GM18870 (cell line): ENCODE results near the gene LSG1.
A peak's percentile ranks its signal among the peaks of the same experiment; 100 is the strongest.

Source experiments
- ATAC-seq: cut with Tn5 transposase; IDR thresholded peaks from one replicate; pipeline ENCODE4 v1.9.1; 2021; ENCODE audit warnings: moderate library complexity; ENCODE audit not compliant: unreplicated experiment

The LSG1 gene

GRCh38 chr3:194687638-194688199, 15.7 kb upstream of the LSG1 start:
- no peak for ATAC-seq

DNA sequence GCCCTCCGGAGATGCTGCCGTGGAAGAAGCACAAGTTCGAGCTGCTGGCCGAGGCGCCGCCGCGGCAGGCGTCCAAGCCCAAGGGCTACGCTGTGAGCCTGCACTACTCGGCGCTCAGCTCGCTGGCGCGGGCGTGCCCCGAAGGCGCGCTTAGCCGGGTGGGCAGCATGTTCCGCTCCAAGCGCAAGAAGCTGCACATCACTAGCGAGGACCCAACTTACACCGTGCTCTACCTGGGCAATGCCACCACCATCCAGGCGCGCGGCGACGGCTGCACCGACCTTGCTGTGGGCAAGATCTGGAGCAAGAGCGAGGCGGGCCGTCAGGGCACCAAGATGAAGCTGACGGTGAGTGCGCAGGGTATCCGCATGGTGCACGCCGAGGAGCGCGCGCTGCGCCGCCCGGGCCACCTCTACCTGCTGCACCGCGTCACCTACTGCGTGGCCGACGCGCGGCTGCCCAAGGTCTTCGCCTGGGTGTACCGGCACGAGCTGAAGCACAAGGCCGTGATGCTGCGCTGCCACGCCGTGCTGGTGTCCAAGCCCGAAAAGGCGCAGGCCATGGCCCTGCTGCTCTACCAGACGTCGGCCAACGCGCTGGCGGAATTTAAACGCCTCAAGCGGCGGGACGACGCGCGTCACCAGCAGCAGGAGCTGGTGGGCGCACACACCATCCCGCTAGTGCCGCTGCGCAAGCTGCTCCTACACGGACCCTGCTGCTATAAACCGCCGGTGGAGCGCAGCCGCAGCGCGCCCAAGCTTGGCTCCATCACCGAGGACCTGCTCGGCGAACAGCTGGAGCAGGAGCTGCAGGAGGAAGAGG, 15.0 kb upstream of the LSG1 start:
- ATAC-seq = no peak

DNA sequence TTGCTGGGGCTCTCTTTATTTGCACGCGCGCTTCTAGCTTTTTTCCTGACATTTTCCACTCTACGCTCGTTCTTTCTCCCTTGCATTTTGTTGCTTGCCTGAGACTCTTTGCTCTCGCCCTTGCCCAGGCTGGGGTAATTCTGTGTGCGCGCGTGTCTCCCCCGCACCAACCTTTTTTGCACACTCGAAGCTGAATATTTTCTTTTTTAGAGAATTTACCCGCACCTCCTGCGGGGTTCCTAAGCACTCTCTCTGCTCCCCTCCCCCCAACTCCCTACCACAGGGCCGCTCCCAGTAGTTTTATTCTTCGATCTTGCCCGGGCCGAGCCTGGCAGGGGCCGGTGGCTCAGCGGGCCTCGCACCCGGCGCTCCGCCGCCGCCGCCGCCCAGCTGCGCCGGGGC, 14.4 kb upstream of the LSG1 start:
- ATAC-seq = no peak

GRCh38 chr3:194685718-194686413, 13.9 kb upstream of the LSG1 start, which contains the start of gene FAM43A:
Gene FAM43A, plus strand, starts transcription at chr3:194685883. Its CDS starts 944 bp downstream, at chr3:194686827.
- ATAC-seq = no peak

DNA sequence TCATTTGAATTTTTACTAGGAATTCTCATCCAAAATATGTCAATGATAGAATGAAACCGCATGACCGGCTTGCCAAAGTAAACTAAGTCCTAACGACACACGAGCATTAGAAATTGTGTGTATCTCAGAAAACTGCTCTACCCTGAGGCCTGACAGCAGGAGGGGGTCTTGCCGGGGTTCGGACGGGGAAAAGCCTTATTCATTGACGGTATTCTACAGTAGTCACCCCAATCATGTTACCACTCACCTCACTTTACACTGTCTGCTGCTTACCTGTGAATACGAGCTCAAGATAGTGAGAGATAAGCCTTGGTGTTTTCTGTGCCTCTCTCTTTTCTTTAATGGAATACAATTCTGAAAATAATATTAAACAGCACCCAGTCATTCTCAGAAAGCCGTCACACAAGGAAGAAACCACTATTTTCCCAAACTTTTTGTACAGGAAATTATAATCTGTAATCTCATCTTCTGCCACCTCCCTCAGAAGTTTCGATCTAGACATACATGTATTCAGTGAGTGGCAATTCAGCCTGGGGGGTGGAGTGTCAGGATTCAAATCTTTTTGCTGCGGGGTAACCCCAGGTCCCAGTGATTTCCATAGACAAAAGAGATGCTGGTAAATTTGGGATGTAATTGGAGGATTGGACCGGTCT, 13.2 kb upstream of the LSG1 start:
- ATAC-seq = no peak

DNA sequence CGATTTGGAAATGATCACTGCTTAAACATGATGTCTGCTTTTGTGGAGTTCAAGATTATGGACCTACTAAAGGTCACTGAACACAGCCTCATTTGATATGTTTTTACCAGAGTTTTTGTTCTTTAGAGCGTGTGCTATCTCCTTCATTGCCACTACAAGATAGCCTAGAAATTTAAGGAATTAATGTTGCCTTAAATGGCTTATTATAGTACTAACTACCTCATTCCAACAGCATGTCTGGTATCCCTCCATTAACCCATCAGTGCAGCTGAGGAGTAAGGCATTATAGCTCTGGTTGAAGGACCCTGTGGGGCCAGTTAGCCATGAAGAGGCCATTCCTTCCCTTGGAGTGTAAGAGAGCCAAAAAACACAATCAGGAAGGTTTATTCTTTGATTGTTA, 11.4 kb upstream of the LSG1 start:
- ATAC-seq = no peak

DNA sequence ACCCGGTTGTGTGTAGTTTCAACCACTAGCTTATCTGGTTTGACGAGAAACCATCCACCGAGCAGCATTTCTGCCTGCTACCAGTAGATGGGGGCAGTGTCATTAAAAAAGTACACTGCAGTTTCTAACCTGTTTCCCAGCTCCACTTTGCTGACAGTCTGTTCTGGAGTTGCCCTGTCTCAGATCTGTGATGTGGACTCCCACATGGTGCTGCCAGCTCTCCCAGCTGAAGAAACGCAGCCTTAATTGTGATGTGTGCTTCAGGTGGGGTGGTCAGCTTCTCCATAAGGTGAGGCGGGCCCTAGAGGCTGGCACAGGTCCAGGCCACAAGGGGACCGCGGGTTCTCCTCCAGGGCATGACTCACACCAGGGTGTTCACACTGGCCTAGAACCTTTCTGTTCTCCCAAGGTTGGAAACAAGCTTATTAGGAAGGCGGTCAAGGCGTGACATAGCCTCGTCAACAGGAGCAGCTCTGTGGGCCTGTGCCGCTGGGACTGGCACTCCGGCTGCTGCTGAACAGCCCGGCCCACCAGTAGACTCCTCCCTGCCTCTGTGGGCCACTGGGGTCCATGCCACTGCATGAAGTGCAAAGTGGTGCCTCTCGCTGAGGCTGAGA, 10.8 kb upstream of the LSG1 start:
- ATAC-seq = no peak

DNA sequence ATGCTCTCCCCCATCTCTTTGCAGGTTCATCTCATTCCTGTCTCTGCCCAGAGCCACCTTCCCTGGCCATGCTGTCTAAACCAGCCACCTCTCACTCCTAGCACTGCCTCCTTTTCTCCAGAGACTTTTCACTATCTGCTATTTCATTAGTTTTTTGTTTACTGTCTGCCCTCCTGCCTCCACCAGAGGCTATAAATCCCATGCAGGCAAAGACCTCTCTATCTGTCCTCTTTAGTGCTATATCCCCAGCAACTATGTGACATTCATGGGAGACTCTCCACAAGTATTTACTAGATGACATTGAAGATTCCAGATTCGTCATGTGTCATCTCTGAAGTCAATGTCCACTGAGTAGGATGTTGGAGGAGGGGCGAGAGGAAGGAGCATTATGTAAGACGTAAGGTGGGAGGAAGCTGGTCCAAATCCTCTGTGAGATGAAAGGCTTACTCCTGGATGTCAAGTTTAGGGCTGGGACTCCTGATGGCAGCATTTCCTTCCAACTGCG, 10.2 kb upstream of the LSG1 start:
- no peak for ATAC-seq

- no peak for ATAC-seq
Observed at GRCh38 chr3:194680888-194681615, 9.1 kb upstream of the LSG1 start.

- ATAC-seq = no peak
Observed at GRCh38 chr3:194676471-194676870, 4.5 kb upstream of the LSG1 start.

- ATAC-seq = no peak
Observed at GRCh38 chr3:194675680-194676079, 3.7 kb upstream of the LSG1 start.

DNA sequence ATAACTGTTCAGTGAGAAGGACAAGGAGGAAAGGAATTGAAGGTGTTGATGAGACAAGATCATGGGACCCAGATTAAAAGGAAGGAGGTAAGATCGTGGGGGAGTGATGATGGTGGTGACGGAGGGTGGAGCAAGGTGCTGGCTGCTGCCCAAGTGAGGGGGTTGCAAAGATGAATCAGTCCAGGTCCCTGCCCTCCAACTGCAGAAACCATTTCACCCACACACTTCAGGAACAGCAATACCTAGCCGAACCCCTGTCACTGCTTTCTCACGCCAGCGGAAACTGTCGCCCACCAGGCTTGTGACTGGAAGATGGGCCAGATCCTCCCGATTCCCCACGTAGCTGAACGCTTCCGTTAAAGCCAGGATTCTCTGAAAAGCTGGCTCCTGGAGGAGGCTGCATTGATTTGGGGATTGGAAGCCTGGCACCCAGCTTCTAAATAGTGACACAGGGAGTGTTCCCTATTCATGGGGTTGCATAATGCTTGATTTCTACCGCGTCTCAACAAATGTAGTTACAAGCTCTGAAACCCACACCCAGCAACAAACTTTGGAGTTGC, 3.2 kb upstream of the LSG1 start:
- no peak for ATAC-seq

DNA sequence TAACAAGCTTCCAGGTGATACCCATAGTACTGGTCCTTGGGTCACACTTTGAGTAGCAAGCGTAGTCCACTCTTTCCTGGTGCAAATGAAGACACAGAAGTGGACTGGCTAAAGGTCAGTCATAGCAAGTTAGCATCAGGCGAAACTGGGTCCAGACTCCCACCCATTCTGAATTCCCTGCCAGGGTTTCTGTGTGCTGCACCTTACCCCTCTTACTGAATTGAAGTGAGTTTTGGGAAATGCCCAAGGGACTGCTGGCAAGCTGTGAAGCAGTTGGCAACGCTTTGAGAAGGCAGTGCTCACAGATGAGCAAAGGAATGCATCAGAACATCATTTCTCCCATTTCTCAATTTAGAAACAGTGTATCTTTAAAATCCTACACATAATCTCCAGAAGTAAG, 1.8 kb upstream of the LSG1 start:
- no peak for ATAC-seq

DNA sequence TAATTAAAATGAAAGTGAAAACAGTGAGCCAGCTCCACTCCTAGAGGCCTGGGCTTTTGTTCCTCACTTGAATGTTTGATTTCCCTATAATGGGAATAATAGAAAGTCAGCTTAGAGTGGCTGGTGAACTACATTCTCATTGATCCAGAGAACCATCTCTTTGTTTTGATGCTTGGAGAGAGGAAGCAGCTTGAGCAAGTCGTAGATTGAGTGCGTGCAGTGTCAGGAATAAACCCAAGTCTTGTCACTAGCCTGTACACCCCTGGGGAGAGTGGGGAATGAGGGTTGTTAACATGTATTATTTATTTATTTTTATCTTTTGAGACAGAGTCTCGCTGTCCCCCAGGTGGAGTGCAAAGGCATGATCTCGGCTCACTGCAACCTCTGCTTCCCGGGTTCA, 885 bp upstream of the LSG1 start:
- no peak for ATAC-seq

DNA sequence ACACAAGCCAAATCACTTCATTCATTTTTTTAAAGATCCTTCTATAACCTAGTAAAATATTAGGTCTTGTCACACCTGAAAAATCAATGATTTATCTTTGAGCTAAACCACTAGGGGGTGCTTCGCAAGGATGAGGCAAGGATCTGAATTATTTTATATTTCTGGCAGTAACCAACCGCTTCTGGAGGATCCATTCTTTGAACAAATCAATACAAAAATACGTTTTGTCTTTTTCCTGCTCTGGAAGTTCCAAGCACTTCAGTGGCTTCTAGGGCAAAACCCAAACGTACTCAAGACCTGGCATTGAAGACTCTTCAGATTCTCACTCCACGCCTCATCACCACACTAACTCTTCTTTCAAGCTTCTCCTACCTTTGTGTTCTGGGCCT, 486 bp downstream of the LSG1 start:
- ATAC-seq = peak; percentile 28

DNA sequence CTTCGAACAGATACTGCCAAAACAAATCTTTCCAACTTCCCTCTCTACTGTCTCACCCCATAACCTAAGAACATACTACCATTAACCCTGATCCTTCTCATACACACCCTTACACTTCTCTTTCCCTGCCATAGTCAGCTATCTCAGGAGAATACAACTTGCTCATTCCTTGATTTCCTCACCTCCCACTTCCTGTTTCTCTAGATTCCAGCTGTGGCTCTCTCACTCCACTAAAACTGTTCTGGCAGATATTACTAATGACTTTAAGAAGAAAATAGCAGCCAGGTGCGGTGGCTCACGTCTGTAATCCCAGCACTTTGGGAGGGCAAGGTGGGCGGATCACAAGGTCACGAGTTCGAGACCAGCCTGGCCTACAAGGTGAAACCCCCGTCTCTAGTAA, 4.6 kb downstream of the LSG1 start:
- no peak for ATAC-seq

- no peak for ATAC-seq
Observed at GRCh38 chr3:194664857-194665256, 7.1 kb downstream of the LSG1 start.

DNA sequence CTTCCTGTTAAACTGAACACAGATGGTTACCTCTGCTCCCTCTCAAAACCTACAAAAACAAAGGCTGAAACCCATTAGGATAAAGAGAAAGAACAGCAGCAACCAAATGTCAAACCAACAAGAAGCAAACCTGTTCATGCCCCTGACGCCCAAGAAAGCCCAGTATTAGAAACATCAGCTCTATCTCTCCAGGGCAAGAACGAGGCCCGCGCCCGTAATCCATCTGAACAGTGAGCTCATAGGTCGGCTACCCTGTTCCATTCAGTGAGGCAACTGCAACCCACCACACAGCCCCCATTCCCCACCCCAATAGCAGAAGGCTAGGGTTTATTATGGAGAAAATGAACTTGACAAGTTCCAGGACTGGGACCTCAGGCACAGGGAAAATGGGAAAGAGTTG, 10.0 kb downstream of the LSG1 start:
- ATAC-seq = no peak

- no peak for ATAC-seq
Observed at GRCh38 chr3:194661374-194661773, 10.6 kb downstream of the LSG1 start.

GRCh38 chr3:194659778-194660177, 12.2 kb downstream of the LSG1 start:
- ATAC-seq = no peak
